Stomach smooth muscle (tissue), 2 donors: ENCODE results near the gene ZNF407.
"Not testable (repeated sequence)": the region's sequence is repeated elsewhere in the genome, so short reads cannot be mapped to it uniquely, and the experiment has no call there.

Source experiments
- H3K27ac ChIP-seq: one replicate; pipeline ENCODE4 v1.7.0; 2013; ENCODE audit warnings: mild to moderate bottlenecking, low read length, inconsistent platforms
- H3K27me3 ChIP-seq, 2 donors: one replicate each; pipeline ENCODE4 v1.7.0; 2013; ENCODE audit warnings: low read length in 2 of 2; ENCODE audit not compliant: insufficient read depth in 2 of 2, control insufficient read depth in 1 of 2
- H3K36me3 ChIP-seq, 2 donors: one replicate each; pipeline ENCODE4 v1.7.0; 2013; ENCODE audit warnings: low read length in 2 of 2; ENCODE audit not compliant: control insufficient read depth in 2 of 2, insufficient read depth in 2 of 2
- H3K4me1 ChIP-seq: one replicate; pipeline ENCODE4 v1.7.0; 2013; ENCODE audit warnings: low read length; ENCODE audit not compliant: control insufficient read depth, insufficient read depth
- H3K4me3 ChIP-seq, 2 donors: one replicate each; pipeline ENCODE4 v1.7.0; 2013; ENCODE audit warnings: low read length in 2 of 2
- H3K9ac ChIP-seq, 2 donors: one replicate each; pipeline ENCODE4 v1.7.0; 2013; ENCODE audit warnings: low read length in 2 of 2, mild to moderate bottlenecking in 1 of 2
- H3K9me3 ChIP-seq, 2 donors: one replicate each; pipeline ENCODE4 v1.7.0; 2013; ENCODE audit warnings: low read length in 2 of 2; ENCODE audit not compliant: control insufficient read depth in 2 of 2
- donor health status: healthy.
- donor health status: Pancreatic carcinoma.

Gene ZNF407

GRCh38 chr18:75100832-75101630 lies 503.4 kb downstream of the ZNF407 start:
- H3K9ac ChIP-seq: no peak overlapping the region
- no peaks in the 10 kb centered on the region for H3K4me1 ChIP-seq
- no peaks in the 10 kb centered on the region for H3K36me3 ChIP-seq
- peaks cover 0 to 3% of the 10 kb centered on the region in 2 donors for H3K9me3 ChIP-seq
- no peak overlapping the region for H3K4me3 ChIP-seq
- no peaks in the 10 kb centered on the region for H3K27me3 ChIP-seq
- no peak overlapping the region for H3K27ac ChIP-seq

DNA sequence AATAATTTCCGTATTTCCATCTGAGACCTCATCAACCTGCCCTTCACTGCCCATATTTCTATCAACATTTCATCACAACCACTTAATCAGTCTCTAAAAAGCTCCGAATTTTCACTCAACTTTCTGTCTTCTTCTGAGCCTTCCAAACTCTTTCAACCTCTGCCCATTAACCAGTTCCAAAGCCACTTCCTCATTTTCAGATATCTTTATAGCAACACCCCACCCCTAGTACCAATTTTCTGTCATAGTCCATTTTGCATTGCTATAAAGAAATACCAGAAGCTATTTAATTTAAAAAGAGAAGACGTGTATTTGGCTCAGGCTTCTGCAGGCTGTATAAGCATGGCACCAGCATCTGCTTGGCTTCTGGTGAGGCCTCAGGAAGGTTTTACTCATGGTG lies 504.2 kb downstream of the ZNF407 start:
- Histone ChIP-seq H3K9ac (no peak overlapping the region), H3K36me3 (no peaks in the 10 kb centered on the region), H3K27ac (no peak overlapping the region), H3K9me3 (peaks cover 0 to 3% of the 10 kb centered on the region in 2 donors), H3K4me3 (no peak overlapping the region), H3K27me3 (no peaks in the 10 kb centered on the region), H3K4me1 (no peaks in the 10 kb centered on the region)

DNA sequence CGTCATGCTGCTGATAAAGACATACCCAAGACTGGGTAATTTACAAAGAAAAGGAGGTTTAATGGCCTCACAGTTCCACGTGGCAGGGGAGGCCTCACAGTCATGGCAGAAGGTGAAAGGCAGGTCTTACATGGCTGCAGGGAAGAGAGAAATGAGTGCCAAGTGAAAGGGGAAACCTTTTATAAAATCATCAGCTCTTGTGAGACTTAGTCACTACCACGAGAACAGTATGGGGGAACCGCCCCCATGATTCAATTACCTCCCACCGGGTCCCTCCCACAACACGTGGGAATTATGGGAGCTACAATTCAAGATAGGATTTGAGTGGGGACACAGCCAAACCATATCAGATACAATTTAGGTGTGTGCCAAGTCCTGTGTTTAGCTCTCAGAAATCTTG lies 506.4 kb downstream of the ZNF407 start:
- not testable (repeated sequence) for H3K36me3 ChIP-seq, H3K9ac ChIP-seq, H3K4me1 ChIP-seq, H3K27me3 ChIP-seq, H3K9me3 ChIP-seq, H3K27ac ChIP-seq, H3K4me3 ChIP-seq

DNA sequence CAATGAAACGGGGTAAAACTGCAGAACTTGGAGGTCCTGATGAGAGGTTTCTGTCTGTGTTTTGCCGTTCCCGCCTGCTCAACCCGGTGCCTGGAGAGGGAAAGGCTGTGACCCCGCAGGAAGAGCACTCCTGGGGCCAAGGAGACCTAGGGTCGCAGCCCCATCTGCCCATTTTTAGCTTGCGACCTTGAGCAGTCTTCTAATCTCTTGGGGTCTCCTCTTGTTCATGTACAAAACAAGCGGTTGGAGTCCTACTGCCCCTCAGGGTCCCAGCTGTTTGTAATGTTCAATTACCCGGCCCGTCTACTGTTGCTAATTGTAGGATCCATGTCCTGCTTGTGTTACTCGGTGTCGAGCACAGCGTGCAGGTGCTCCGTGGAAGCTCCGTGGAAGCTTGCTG lies 506.8 kb downstream of the ZNF407 start:
- Histone ChIP-seq H3K4me1 (no peaks in the 10 kb centered on the region), H3K9me3 (peaks cover 0 to 3% of the 10 kb centered on the region in 2 donors), H3K27ac (no peak overlapping the region), H3K36me3 (no peaks in the 10 kb centered on the region), H3K9ac (no peak overlapping the region), H3K4me3 (no peak overlapping the region), H3K27me3 (no peaks in the 10 kb centered on the region)

- Histone ChIP-seq H3K4me1 (no peaks in the 10 kb centered on the region), H3K4me3 (no peak overlapping the region), H3K9ac (no peak overlapping the region), H3K27me3 (no peaks in the 10 kb centered on the region), H3K27ac (no peak overlapping the region), H3K9me3 (peaks cover 0 to 2% of the 10 kb centered on the region in 2 donors), H3K36me3 (no peaks in the 10 kb centered on the region)
These were observed 508.0 kb downstream of the ZNF407 start for GRCh38 chr18:75105551-75106254.

- Histone ChIP-seq H3K4me3 (no peak overlapping the region), H3K36me3 (no peaks in the 10 kb centered on the region), H3K4me1 (no peaks in the 10 kb centered on the region), H3K9me3 (no peaks in the 10 kb centered on the region), H3K9ac (no peak overlapping the region), H3K27ac (no peak overlapping the region), H3K27me3 (no peaks in the 10 kb centered on the region)
These were observed 509.1 kb downstream of the ZNF407 start for GRCh38 chr18:75106746-75107145.

GRCh38 chr18:75107196-75107930 lies 509.7 kb downstream of the ZNF407 start:
- Histone ChIP-seq H3K36me3 (no peaks in the 10 kb centered on the region), H3K9ac (no peak overlapping the region), H3K4me1 (peaks cover under 1% of the 10 kb centered on the region), H3K9me3 (no peaks in the 10 kb centered on the region), H3K27ac (no peak overlapping the region), H3K4me3 (no peak overlapping the region), H3K27me3 (no peaks in the 10 kb centered on the region)

DNA sequence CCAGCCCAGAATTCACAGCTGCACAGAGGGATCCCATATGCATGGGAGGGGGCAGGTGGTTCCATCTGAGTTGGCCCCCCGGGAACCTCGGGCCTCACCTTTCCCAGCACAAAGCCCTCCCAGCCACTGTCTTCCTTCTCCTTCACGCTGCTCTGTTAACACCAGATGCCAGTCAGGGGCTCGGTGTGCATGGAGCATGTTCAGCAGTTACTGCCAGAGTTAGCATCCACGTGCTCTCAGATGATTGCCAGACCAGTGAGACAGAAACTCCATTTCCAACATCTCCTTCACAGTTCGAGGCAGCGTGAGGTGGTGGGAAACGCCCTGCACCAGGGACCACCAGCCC lies 510.2 kb downstream of the ZNF407 start:
- H3K4me3 ChIP-seq: no peak overlapping the region
- H3K9ac ChIP-seq: no peak overlapping the region
- H3K9me3 ChIP-seq: no peaks in the 10 kb centered on the region
- no peak overlapping the region for H3K27ac ChIP-seq
- no peaks in the 10 kb centered on the region for H3K27me3 ChIP-seq
- H3K36me3 ChIP-seq: no peaks in the 10 kb centered on the region
- peaks cover 4% of the 10 kb centered on the region for H3K4me1 ChIP-seq

DNA sequence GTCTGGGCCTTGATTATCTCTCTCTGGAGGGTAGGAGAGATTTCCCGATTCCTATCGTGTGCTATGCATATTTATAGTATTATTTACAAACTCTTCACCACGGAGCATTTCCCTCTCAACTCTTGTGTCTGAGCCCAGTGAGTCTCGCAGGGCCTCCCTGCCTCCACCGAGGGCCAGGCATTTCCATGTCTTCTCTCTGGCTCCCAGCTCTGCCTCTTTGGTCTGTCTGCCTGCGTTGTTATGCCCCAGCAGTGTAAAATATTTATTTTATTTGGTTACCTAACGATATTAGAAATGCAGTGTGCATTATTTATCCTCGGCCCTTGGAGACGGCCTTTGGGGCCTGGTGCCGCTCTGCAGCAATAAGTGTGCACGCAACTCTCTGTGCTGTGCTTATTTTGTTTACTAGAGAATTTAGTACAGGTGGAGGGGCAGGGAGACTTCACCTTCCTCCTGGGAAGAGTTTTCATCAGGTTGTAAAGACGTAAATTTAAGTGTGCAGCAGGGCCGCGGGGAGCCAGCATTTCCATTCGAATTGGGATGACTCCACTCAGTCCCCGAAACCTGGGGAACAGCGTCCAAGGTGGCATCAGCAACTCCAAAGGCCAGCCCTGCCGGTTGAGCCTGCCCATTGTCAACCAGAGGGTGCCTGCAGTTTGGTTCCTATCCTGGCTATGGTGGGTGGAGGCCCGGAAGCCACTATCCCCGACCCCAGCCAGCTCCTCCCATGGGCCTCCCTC lies 511.1 kb downstream of the ZNF407 start:
- H3K27ac ChIP-seq: no peak overlapping the region
- no peaks in the 10 kb centered on the region for H3K27me3 ChIP-seq
- no peaks in the 10 kb centered on the region for H3K36me3 ChIP-seq
- H3K4me1 ChIP-seq: peaks cover 8% of the 10 kb centered on the region
- no peak overlapping the region for H3K9ac ChIP-seq
- no peak overlapping the region for H3K4me3 ChIP-seq
- no peaks in the 10 kb centered on the region for H3K9me3 ChIP-seq

DNA sequence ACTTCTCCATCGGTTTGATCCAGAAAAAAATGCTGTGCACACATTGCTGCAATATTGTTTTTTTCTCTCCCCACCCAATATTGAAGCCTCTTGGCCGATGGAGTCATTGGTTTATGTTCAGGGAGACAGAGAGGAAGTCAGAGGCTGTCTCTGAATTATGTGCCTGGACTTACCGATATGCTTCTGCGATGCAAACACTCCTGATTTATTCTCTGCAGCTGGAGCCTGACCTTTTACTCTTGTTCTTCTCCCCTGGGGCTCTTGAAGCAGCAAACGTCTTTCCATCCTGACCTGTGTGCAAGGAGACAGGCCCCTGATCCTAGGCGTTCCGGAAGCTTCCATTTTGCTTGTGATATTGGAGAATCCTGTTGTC lies 511.6 kb downstream of the ZNF407 start:
- Histone ChIP-seq H3K27ac (no peak overlapping the region), H3K9me3 (no peaks in the 10 kb centered on the region), H3K27me3 (no peaks in the 10 kb centered on the region), H3K9ac (no peak overlapping the region), H3K4me1 (peaks cover 8% of the 10 kb centered on the region), H3K4me3 (no peak overlapping the region), H3K36me3 (no peaks in the 10 kb centered on the region)
